Endodermal cell (in vitro differentiated cells): ENCODE measurements around the gene ADGRG7. TPM values are rescaled to one million over a fixed set of nuclear protein-coding genes. Genes with fewer than 3 reads are reported as not detected.

Source experiments
- DNase-seq: peaks from one replicate; pipeline ENCODE4 v3.0.0-alpha.2; 2017
- H3K27ac ChIP-seq: 2 replicates; pipeline ENCODE4 v1.5.1; 2013; ENCODE audit warnings: mild to moderate bottlenecking, low read depth, low read length, moderate library complexity
- H3K27me3 ChIP-seq: 2 replicates; pipeline ENCODE4 v1.6.1; 2013; ENCODE audit warnings: mild to moderate bottlenecking, low read length, moderate library complexity; ENCODE audit not compliant: insufficient read depth, control insufficient read depth, poor library complexity, severe bottlenecking
- H3K36me3 ChIP-seq: 2 replicates; pipeline ENCODE4 v1.7.0; 2013; ENCODE audit warnings: mild to moderate bottlenecking, low read length, moderate library complexity; ENCODE audit not compliant: control insufficient read depth, insufficient read depth
- H3K4me1 ChIP-seq: one replicate; pipeline ENCODE4 v1.7.0; 2013; ENCODE audit warnings: low read length; ENCODE audit not compliant: control insufficient read depth, insufficient read depth
- H3K4me3 ChIP-seq: 2 replicates; pipeline ENCODE4 v1.5.1; 2013; ENCODE audit warnings: mild to moderate bottlenecking, low read length, moderate library complexity
- H3K9ac ChIP-seq: 2 replicates; pipeline ENCODE4 v1.6.1; 2013; ENCODE audit warnings: mild to moderate bottlenecking, low read length, moderate library complexity; ENCODE audit not compliant: poor library complexity, severe bottlenecking; ENCODE audit errors: extremely low read depth
- H3K9me3 ChIP-seq: 2 replicates; pipeline ENCODE4 v1.6.1; 2013; ENCODE audit warnings: mild to moderate bottlenecking, low read length, moderate library complexity; ENCODE audit not compliant: control insufficient read depth
- H3K27ac Mint-ChIP-seq: 2 replicates; pipeline ENCODE4 v1.8.0; 2020; ENCODE audit warnings: mixed read lengths
- H3K27me3 Mint-ChIP-seq: 2 replicates; pipeline ENCODE4 v1.8.0; 2021; ENCODE audit warnings: mild to moderate bottlenecking, mixed read lengths; ENCODE audit not compliant: insufficient read depth
- H3K36me3 Mint-ChIP-seq: 2 replicates; pipeline ENCODE4 v1.8.0; 2020; ENCODE audit warnings: low read depth, mixed read lengths
- H3K4me1 Mint-ChIP-seq: 2 replicates; pipeline ENCODE4 v1.8.0; 2020; ENCODE audit warnings: mixed read lengths
- H3K4me3 Mint-ChIP-seq: 2 replicates; pipeline ENCODE4 v1.8.0; 2020; ENCODE audit warnings: mild to moderate bottlenecking, moderate library complexity, mixed read lengths
- H3K9me3 Mint-ChIP-seq: 2 replicates; pipeline ENCODE4 v1.8.0; 2020; ENCODE audit warnings: mild to moderate bottlenecking, mixed read lengths
- WGBS, 2 experiments: methylation state at CpG; one replicate each; pipeline versions ENCODE4 v1.1.5 to v1.1.7; 2013; ENCODE audit warnings: missing lambda C conversion rate in 2 of 2, mixed read lengths in 1 of 2; ENCODE audit not compliant: insufficient coverage in 1 of 2, insufficient read length in 1 of 2; 5-methylcytosine and 5-hydroxymethylcytosine counted together
- total RNA-seq, 2 donors: library from RNA; stranded (reverse); fragmentation: NEBNext Ultra II Directional in 1 of 2; extraction: Animal tissue kit (Norgen Biotek cat#: 25700) in 1 of 2; gene quantifications; 2 replicates in 1 of 2; 3 replicates in 1 of 2; pipeline ENCODE4 v1.2.1, GENCODE V29; 2021
- TF ChIP-seq, protein P1 (sequence below): fragments of 200-600 bp; sonication (generic); conservative IDR thresholded peaks from 2 replicates; pipeline ENCODE4 v1.5.0; 2021; ENCODE audit warnings: antibody characterized with exemption, mild to moderate bottlenecking

The ADGRG7 gene
- total RNA-seq, 2 donors from 2014 or later: 0.70 to 2.1 TPM

DNA sequence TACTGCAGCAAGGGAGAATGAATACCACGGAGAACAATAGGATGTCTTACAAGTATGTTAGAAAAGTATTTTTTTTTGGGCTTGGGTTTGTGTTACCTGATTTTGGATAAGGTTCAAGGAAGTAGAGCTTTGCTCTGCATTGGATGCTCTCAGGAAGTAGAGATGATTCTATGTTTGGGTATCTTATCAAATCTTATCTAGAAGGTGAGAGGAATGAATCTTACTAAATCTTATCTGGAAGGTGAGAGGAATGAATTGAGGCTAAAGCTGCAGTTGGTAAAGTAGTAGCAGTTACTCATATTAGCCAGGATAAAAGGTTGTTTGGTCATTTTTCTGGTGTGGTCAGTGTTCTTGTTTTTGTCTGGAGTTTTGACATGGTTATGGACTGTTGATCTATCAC, 117.3 kb downstream of the ADGRG7 start:
- peak overlapping the region; percentile 27 for H3K4me3 ChIP-seq
- no peak for DNase-seq
- peaks cover 3% of the 10 kb centered on the region for H3K9me3 ChIP-seq
- peaks cover 3% of the 10 kb centered on the region for H3K4me1 ChIP-seq
- H3K27me3 ChIP-seq: no peaks in the 10 kb centered on the region
- peaks cover 73% of the 10 kb centered on the region for H3K36me3 ChIP-seq
- 50 to 73% methylated on average over 1 of the region's 1 CpG for WGBS, 2 experiments
- Mint-ChIP-seq H3K36me3 (peaks cover 73% of the 10 kb centered on the region), H3K27ac (no peak overlapping the region), H3K9me3 (no peaks in the 10 kb centered on the region), H3K4me3 (peak overlapping the region; percentile 9), H3K4me1 (peaks cover 31% of the 10 kb centered on the region), H3K27me3 (no peaks in the 10 kb centered on the region)
- TF ChIP-seq, protein P1, sequence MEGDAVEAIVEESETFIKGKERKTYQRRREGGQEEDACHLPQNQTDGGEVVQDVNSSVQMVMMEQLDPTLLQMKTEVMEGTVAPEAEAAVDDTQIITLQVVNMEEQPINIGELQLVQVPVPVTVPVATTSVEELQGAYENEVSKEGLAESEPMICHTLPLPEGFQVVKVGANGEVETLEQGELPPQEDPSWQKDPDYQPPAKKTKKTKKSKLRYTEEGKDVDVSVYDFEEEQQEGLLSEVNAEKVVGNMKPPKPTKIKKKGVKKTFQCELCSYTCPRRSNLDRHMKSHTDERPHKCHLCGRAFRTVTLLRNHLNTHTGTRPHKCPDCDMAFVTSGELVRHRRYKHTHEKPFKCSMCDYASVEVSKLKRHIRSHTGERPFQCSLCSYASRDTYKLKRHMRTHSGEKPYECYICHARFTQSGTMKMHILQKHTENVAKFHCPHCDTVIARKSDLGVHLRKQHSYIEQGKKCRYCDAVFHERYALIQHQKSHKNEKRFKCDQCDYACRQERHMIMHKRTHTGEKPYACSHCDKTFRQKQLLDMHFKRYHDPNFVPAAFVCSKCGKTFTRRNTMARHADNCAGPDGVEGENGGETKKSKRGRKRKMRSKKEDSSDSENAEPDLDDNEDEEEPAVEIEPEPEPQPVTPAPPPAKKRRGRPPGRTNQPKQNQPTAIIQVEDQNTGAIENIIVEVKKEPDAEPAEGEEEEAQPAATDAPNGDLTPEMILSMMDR: no peak
- H3K27ac ChIP-seq: no peak overlapping the region
- no peak overlapping the region for H3K9ac ChIP-seq

GRCh38 chr3:100730524-100730923, 121.1 kb downstream of the ADGRG7 start:
- Mint-ChIP-seq H3K27me3 (no peaks in the 10 kb centered on the region), H3K4me3 (no peak overlapping the region), H3K9me3 (no peaks in the 10 kb centered on the region), H3K36me3 (peaks cover 61% of the 10 kb centered on the region), H3K4me1 (peaks cover 47% of the 10 kb centered on the region), H3K27ac (peak overlapping the region; percentile 2)
- Histone ChIP-seq H3K9ac (no peak overlapping the region), H3K27ac (no peak overlapping the region), H3K27me3 (no peaks in the 10 kb centered on the region), H3K36me3 (peaks cover 75% of the 10 kb centered on the region), H3K9me3 (no peaks in the 10 kb centered on the region), H3K4me3 (no peak overlapping the region), H3K4me1 (peaks cover 3% of the 10 kb centered on the region)
- DNase-seq: no peak
- TF ChIP-seq, protein P1: no peak
- WGBS, 2 experiments: 59 to 80% methylated on average over 2 to 3 of the region's 3 CpGs

DNA sequence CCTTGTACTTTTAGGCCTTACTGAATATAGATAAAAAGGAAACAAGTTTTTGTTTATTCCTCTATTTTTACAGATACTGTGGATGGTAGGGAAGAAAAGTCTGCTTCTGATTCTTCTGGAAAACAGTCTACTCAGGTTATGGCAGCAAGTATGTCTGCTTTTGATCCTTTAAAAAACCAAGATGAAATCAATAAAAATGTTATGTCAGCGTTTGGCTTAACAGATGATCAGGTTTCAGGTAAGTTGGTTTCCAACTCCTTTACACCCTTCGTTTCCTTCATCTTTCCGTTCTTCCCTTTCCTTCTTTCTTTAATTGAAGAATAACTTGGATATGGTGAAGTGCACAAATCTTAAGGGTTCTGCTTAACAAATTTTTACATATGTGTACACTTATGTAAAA, 123.0 kb downstream of the ADGRG7 start:
- no peak overlapping the region for H3K9ac ChIP-seq
- H3K4me1 ChIP-seq: no peaks in the 10 kb centered on the region
- H3K36me3 ChIP-seq: peaks cover 71% of the 10 kb centered on the region
- H3K27ac ChIP-seq: no peak overlapping the region
- H3K4me1 Mint-ChIP-seq: peaks cover 48% of the 10 kb centered on the region
- no peaks in the 10 kb centered on the region for H3K27me3 ChIP-seq
- no peak overlapping the region for H3K27ac Mint-ChIP-seq
- DNase-seq: no peak
- H3K36me3 Mint-ChIP-seq: peaks cover 51% of the 10 kb centered on the region
- no peaks in the 10 kb centered on the region for H3K9me3 Mint-ChIP-seq
- TF ChIP-seq, protein P1: no peak
- H3K4me3 Mint-ChIP-seq: no peak overlapping the region
- WGBS, 2 experiments: 86 to 100% methylated on average over 2 of the region's 3 CpGs
- H3K9me3 ChIP-seq: no peaks in the 10 kb centered on the region
- no peak overlapping the region for H3K4me3 ChIP-seq
- no peaks in the 10 kb centered on the region for H3K27me3 Mint-ChIP-seq
